SJCRH30 (cell line): Measurements from ENCODE around the gene OPRM1. TPM values are rescaled to one million over a fixed set of nuclear protein-coding genes. Genes with fewer than 3 reads are reported as not detected.
"Not testable (repeated sequence)": the region's sequence is repeated elsewhere in the genome, so short reads cannot be mapped to it uniquely, and the experiment has no call there.

Source experiments
- DNase-seq, 2 experiments: peaks; one replicate each; pipeline ENCODE4 v3.0.0-alpha.2; 2015 to 2020
- H3K27ac ChIP-seq: fragments of 250-450 bp; sonication (Bioruptor Pico); 2 replicates; pipeline ENCODE4 v1.5.1; 2020; ENCODE audit warnings: mild to moderate bottlenecking, moderate library complexity
- H3K27me3 ChIP-seq: fragments of 250-450 bp; sonication (Bioruptor Pico); 2 replicates; pipeline ENCODE4 v1.5.1; 2020; ENCODE audit warnings: mild to moderate bottlenecking, moderate library complexity
- H3K36me3 ChIP-seq: fragments of 250-450 bp; sonication (Bioruptor Pico); 2 replicates; pipeline ENCODE4 v1.5.1; 2020; ENCODE audit warnings: mild to moderate bottlenecking, moderate library complexity
- H3K4me1 ChIP-seq: fragments of 250-450 bp; sonication (Bioruptor Pico); 2 replicates; pipeline ENCODE4 v1.5.1; 2020; ENCODE audit warnings: mild to moderate bottlenecking, moderate library complexity
- H3K4me3 ChIP-seq: fragments of 250-450 bp; sonication (Bioruptor Pico); 2 replicates; pipeline ENCODE4 v1.5.1; 2020; ENCODE audit warnings: mild to moderate bottlenecking, moderate library complexity
- H3K9me3 ChIP-seq: fragments of 250-450 bp; sonication (Bioruptor Pico); replicated peaks from 2 replicates; pipeline ENCODE4 v1.5.1; 2020; ENCODE audit warnings: mild to moderate bottlenecking, moderate library complexity
- total RNA-seq: library from RNA; depleted of rRNA; stranded (reverse); fragments of >200 nt; shearing (Covaris generic); gene quantifications from 2 replicates; pipeline ENCODE4 v1.2.3, GENCODE V29; 2014

Gene OPRM1
- total RNA-seq, 1 experiment from 2014 or later: not detected

GRCh38 chr6:154058963-154059680, 20.1 kb downstream of the OPRM1 start:
- DNase-seq: no peak
- no peaks in the 10 kb centered on the region for H3K27me3 ChIP-seq
- no peaks in the 10 kb centered on the region for H3K9me3 ChIP-seq
- H3K4me1 ChIP-seq: no peaks in the 10 kb centered on the region
- H3K36me3 ChIP-seq: no peaks in the 10 kb centered on the region
- no peak overlapping the region for H3K4me3 ChIP-seq
- H3K27ac ChIP-seq: no peak overlapping the region

- H3K27me3 ChIP-seq: no peaks in the 10 kb centered on the region
- no peak overlapping the region for H3K27ac ChIP-seq
- no peaks in the 10 kb centered on the region for H3K4me1 ChIP-seq
- no peaks in the 10 kb centered on the region; the same call in 1 of the 2 replicates for H3K9me3 ChIP-seq
- H3K4me3 ChIP-seq: no peak overlapping the region
- DNase-seq: no peak
- H3K36me3 ChIP-seq: no peaks in the 10 kb centered on the region
These were observed 21.0 kb downstream of the OPRM1 start for GRCh38 chr6:154060076-154060475.

DNA sequence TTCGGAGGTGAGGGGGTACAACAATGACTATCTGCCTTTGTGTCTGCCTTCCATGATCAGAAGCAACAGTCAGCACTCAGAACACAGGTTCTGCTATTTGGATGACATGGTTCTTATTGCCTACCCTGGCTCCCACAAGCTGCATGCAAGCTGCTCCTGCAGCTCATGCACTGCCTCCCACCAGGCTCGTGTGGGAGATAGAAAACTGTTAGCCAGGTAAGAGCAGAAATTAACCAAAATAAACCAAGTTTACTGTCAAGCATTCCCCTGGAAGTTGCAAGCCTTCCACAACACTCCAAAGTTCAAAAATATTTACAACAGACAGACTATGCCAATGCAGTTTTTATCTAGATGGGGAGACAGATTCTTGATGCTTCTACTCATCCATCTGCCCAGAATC, 31.0 kb downstream of the OPRM1 start:
- Histone ChIP-seq H3K4me1 (no peaks in the 10 kb centered on the region), H3K9me3 (no peaks in the 10 kb centered on the region), H3K27ac (no peak overlapping the region), H3K36me3 (no peaks in the 10 kb centered on the region), H3K4me3 (no peak overlapping the region), H3K27me3 (no peaks in the 10 kb centered on the region)
- DNase-seq: no peak

DNA sequence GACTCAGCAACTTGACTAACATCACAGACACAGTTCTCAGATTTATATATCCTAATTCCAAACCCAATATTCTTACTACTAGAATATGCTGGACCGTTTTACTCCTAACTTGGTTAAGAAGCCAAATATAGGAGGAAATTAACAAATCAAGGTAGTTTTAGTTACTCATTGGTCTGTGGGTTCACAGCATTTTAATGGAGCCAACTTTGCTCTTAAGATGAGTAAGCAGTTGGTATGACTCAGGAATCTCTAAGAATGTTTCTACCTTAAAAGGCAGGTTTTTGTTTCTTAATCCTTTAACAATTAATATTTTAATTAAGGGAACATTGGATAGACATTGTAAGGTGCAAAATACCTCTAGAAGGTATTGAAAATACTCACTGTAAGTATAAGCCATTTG, 31.6 kb downstream of the OPRM1 start:
- DNase-seq: no peak
- H3K4me3 ChIP-seq: no peak overlapping the region
- H3K27me3 ChIP-seq: no peaks in the 10 kb centered on the region
- H3K27ac ChIP-seq: no peak overlapping the region
- no peaks in the 10 kb centered on the region for H3K4me1 ChIP-seq
- H3K9me3 ChIP-seq: no peaks in the 10 kb centered on the region
- no peaks in the 10 kb centered on the region for H3K36me3 ChIP-seq

- no peaks in the 10 kb centered on the region for H3K36me3 ChIP-seq
- no peaks in the 10 kb centered on the region for H3K4me1 ChIP-seq
- no peak for DNase-seq
- H3K27ac ChIP-seq: no peak overlapping the region
- no peaks in the 10 kb centered on the region for H3K27me3 ChIP-seq
- H3K4me3 ChIP-seq: no peak overlapping the region
- no peaks in the 10 kb centered on the region for H3K9me3 ChIP-seq
These were observed 32.2 kb downstream of the OPRM1 start for GRCh38 chr6:154071236-154071635.

- no peak for DNase-seq
- no peaks in the 10 kb centered on the region for H3K9me3 ChIP-seq
- H3K27me3 ChIP-seq: no peaks in the 10 kb centered on the region
- H3K4me1 ChIP-seq: no peaks in the 10 kb centered on the region
- H3K36me3 ChIP-seq: no peaks in the 10 kb centered on the region
- no peak overlapping the region for H3K4me3 ChIP-seq
- no peak overlapping the region for H3K27ac ChIP-seq
These were observed 32.7 kb downstream of the OPRM1 start for GRCh38 chr6:154071711-154072110.

- not testable (repeated sequence) for H3K27me3 ChIP-seq, H3K4me1 ChIP-seq, H3K36me3 ChIP-seq, H3K9me3 ChIP-seq, DNase-seq, H3K4me3 ChIP-seq, H3K27ac ChIP-seq
These were observed 39.6 kb downstream of the OPRM1 start for GRCh38 chr6:154078596-154078995.

- Histone ChIP-seq H3K4me3 (no peak overlapping the region), H3K36me3 (no peaks in the 10 kb centered on the region), H3K27ac (no peak overlapping the region), H3K4me1 (no peaks in the 10 kb centered on the region), H3K9me3 (no peaks in the 10 kb centered on the region), H3K27me3 (no peaks in the 10 kb centered on the region)
- no peak for DNase-seq
These were observed 41.6 kb downstream of the OPRM1 start for GRCh38 chr6:154080461-154081189.

GRCh38 chr6:154086510-154086909, 47.5 kb downstream of the OPRM1 start:
- DNase-seq: no peak

DNA sequence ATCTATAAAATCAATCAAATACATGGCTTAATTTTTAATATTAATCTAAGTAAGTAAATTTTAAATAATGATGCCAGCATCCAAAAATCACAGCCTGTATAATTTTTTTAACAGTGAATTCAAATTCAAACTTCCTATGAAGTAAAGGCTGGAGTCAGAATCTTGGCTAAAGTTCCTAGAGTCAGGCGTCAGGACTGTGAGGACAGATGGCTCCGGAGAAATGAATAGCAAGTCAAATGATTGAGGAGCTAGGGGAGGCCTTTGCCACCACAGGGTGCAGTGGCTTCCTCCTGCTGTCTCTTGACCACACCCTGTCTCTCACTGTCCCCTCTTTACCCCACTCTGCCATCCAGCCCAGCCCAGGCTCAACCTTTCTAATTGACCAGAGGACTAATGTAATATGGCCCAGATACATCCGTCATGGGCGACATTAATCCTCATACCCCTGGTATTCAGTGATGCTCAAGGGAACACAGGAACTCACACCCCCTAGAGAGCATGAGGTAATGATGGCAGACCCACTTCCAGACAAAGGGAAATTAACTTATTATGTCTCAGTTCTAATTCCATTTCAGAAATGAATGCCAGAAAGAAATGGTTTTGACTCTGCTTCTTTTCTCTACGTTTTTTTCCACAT, 53.4 kb downstream of the OPRM1 start:
- Histone ChIP-seq H3K27ac (no peak overlapping the region), H3K36me3 (no peaks in the 10 kb centered on the region), H3K27me3 (no peaks in the 10 kb centered on the region), H3K9me3 (no peaks in the 10 kb centered on the region), H3K4me1 (no peaks in the 10 kb centered on the region), H3K4me3 (no peak overlapping the region)
- DNase-seq: no peak

More at GRCh38 chr6:154086510-154086909, 47.5 kb downstream of the OPRM1 start:
- H3K36me3 ChIP-seq: no peaks in the 10 kb centered on the region
- no peaks in the 10 kb centered on the region for H3K27me3 ChIP-seq
- H3K27ac ChIP-seq: no peak overlapping the region
- no peaks in the 10 kb centered on the region for H3K4me1 ChIP-seq
- H3K9me3 ChIP-seq: no peaks in the 10 kb centered on the region
- no peak overlapping the region for H3K4me3 ChIP-seq

DNA sequence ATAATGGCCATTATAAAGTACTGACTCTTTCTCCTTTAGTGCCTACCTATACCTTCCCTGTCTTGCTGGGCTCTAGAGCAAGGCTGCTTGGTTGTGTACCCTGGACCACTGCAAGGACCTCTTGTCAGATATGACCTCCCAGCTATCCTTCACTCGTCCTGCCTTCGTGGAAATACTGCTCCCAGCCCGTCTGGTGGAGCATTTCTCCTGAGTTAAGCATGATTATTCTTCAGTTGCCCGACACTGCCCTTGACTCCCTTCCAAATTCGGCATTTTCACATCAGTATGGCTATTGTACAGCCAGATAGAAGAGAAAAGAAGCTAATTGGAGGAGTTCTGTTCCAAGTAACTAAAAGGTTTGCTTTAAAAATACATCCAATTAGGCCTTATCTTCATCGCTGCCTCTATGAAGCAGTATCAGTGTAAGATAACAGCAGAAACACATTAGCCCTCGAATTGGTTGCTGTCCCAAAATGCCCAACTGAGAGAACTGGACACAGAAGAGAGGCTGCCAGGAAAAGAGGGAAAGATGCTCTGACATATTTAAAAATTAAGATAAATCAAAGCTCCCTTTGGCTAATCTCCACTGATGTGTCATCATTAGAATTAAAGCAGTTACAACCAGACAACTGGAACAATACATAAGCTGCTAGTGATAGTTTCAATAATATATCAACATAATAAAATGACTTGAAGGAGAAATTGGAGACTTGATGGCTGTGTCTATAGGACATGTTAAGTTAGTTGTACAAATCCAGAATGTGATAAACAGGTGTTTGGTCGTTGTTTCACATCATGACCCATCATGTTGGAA, 54.4 kb downstream of the OPRM1 start:
- no peak overlapping the region for H3K4me3 ChIP-seq
- DNase-seq: no peak
- no peaks in the 10 kb centered on the region for H3K27me3 ChIP-seq
- H3K9me3 ChIP-seq: no peaks in the 10 kb centered on the region
- H3K4me1 ChIP-seq: no peaks in the 10 kb centered on the region
- H3K27ac ChIP-seq: no peak overlapping the region
- no peaks in the 10 kb centered on the region for H3K36me3 ChIP-seq

GRCh38 chr6:154095571-154095970, 56.5 kb downstream of the OPRM1 start:
- Histone ChIP-seq H3K4me3 (no peak overlapping the region), H3K4me1 (no peaks in the 10 kb centered on the region), H3K27ac (no peak overlapping the region), H3K9me3 (no peaks in the 10 kb centered on the region), H3K27me3 (no peaks in the 10 kb centered on the region), H3K36me3 (no peaks in the 10 kb centered on the region)
- DNase-seq: no peak

GRCh38 chr6:154096316-154096715, 57.3 kb downstream of the OPRM1 start:
- no peaks in the 10 kb centered on the region for H3K36me3 ChIP-seq
- H3K27me3 ChIP-seq: no peaks in the 10 kb centered on the region
- H3K4me3 ChIP-seq: no peak overlapping the region
- no peaks in the 10 kb centered on the region for H3K4me1 ChIP-seq
- H3K9me3 ChIP-seq: no peaks in the 10 kb centered on the region
- no peak for DNase-seq
- no peak overlapping the region for H3K27ac ChIP-seq

DNA sequence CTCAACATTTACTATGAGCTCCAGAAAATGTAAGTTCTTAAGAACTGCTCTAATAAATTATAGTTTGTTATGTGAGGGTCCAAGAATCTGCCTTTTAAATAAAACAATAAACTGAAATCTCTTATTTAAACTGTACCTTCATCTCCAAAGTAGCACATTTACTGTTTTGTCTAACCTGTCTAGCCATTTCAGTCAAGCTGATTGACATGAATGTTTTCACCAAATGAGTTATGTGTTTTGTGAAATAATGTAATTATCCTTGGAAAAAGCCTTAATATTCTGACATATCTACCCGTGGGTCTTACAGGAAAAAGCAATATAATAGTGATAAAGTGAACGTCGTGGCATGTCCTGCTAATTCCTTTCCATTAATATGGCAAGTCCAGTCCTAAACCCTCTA, 57.8 kb downstream of the OPRM1 start:
- H3K9me3 ChIP-seq: no peaks in the 10 kb centered on the region
- H3K27ac ChIP-seq: no peak overlapping the region
- no peak overlapping the region for H3K4me3 ChIP-seq
- no peaks in the 10 kb centered on the region for H3K36me3 ChIP-seq
- no peak for DNase-seq
- H3K27me3 ChIP-seq: no peaks in the 10 kb centered on the region
- H3K4me1 ChIP-seq: no peaks in the 10 kb centered on the region

GRCh38 chr6:154099211-154099610, 60.2 kb downstream of the OPRM1 start:
- Histone ChIP-seq H3K36me3 (no peaks in the 10 kb centered on the region), H3K4me3 (no peak overlapping the region), H3K4me1 (no peaks in the 10 kb centered on the region), H3K9me3 (no peaks in the 10 kb centered on the region), H3K27me3 (no peaks in the 10 kb centered on the region), H3K27ac (no peak overlapping the region)
- DNase-seq: no peak
